ENCODE measurements around the gene UNC45B.

DNA sequence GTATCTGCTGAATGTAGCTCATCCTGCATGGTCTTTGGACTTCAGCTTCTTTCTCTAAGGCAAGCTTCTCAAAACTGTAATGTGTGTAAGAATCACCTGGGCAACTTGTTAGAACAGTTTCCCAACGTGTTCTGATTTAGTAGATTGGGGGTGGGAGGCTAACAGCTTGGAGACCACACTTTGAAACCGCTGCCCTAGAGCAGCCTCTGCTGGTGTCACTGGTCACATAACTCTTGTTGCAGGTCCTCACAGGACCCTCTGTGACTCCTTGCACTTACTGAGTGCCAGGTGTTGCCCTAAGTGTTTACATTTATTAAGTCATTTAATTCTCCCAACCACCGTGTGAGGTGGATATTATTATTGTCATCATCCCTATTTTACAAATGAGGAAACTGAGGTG is 36.7 kb downstream of the UNC45B start:
- TF ChIP-seq POLR2A (IDR thresholded peaks at IDR 0.05): no peak
- TF ChIP-seq, protein P1, sequence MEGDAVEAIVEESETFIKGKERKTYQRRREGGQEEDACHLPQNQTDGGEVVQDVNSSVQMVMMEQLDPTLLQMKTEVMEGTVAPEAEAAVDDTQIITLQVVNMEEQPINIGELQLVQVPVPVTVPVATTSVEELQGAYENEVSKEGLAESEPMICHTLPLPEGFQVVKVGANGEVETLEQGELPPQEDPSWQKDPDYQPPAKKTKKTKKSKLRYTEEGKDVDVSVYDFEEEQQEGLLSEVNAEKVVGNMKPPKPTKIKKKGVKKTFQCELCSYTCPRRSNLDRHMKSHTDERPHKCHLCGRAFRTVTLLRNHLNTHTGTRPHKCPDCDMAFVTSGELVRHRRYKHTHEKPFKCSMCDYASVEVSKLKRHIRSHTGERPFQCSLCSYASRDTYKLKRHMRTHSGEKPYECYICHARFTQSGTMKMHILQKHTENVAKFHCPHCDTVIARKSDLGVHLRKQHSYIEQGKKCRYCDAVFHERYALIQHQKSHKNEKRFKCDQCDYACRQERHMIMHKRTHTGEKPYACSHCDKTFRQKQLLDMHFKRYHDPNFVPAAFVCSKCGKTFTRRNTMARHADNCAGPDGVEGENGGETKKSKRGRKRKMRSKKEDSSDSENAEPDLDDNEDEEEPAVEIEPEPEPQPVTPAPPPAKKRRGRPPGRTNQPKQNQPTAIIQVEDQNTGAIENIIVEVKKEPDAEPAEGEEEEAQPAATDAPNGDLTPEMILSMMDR (IDR thresholded peaks at IDR 0.05): no peak
